A673 (cell line): ENCODE measurements around the gene PLEKHB2. TPM values are rescaled to one million over a fixed set of nuclear protein-coding genes. Genes with fewer than 3 reads are reported as not detected.

Experiments
- BruUV-seq: library from RNA; stranded (reverse); fragments of 400-500 nt; replicated peaks from 2 replicates; lab custom pipeline; 2021; lab: Mats Ljungman, UMichigan
- CTCF ChIA-PET: fragments of 300-600 bp; sonication (Branson Sonifier 250); formaldehyde crosslinking; loops from one replicate; lab custom pipeline; 2022; ENCODE audit warnings: antibody characterized with exemption; lab: Charles Lee
- POLR2A ChIA-PET: fragments of 300-600 bp; sonication (Branson Sonifier 250); formaldehyde crosslinking; loops from one replicate; lab custom pipeline; 2022; ENCODE audit warnings: antibody characterized with exemption; ENCODE audit not compliant: low non-redundant PET; lab: Charles Lee
- DNase-seq: peaks from one replicate; pipeline ENCODE4 v3.0.0-alpha.2; 2015; ENCODE audit warnings: low spot score
- H3K27ac ChIP-seq: fragments of 200-600 bp; sonication (generic); 2 replicates; pipeline ENCODE4 v1.5.1; 2016; ENCODE audit warnings: mixed run types, low read depth, mild to moderate bottlenecking, mixed read lengths, antibody characterized with exemption, low read length; ENCODE audit not compliant: poor library complexity, severe bottlenecking
- H3K27me3 ChIP-seq: fragments of 200-600 bp; sonication (generic); replicated peaks from 2 replicates; pipeline ENCODE4 v1.6.1; 2017; ENCODE audit warnings: mixed run types, low read depth, mild to moderate bottlenecking, mixed read lengths, antibody characterized with exemption, low read length; ENCODE audit not compliant: insufficient read depth, poor library complexity
- H3K36me3 ChIP-seq: fragments of 200-600 bp; sonication (generic); 2 replicates; pipeline ENCODE4 v1.6.1; 2016; ENCODE audit warnings: mixed run types, mild to moderate bottlenecking, mixed read lengths, antibody characterized with exemption, low read length; ENCODE audit not compliant: insufficient read depth, poor library complexity, severe bottlenecking
- H3K4me1 ChIP-seq: fragments of 200-600 bp; sonication (generic); 2 replicates; pipeline ENCODE4 v1.6.1; 2017; ENCODE audit warnings: mixed run types, mild to moderate bottlenecking, mixed read lengths, antibody characterized with exemption, low read length; ENCODE audit not compliant: insufficient read depth, poor library complexity, severe bottlenecking
- H3K4me3 ChIP-seq: fragments of 200-600 bp; sonication (generic); 2 replicates; pipeline ENCODE4 v1.5.1; 2016; ENCODE audit warnings: low read depth, mixed run types, mild to moderate bottlenecking, mixed read lengths, low read length; ENCODE audit not compliant: poor library complexity, severe bottlenecking
- H3K9me3 ChIP-seq: fragments of 200-600 bp; sonication (generic); 2 replicates; pipeline ENCODE4 v1.6.1; 2016; ENCODE audit warnings: mixed run types, low read depth, mild to moderate bottlenecking, mixed read lengths, antibody characterized with exemption, low read length; ENCODE audit not compliant: poor library complexity, severe bottlenecking
- EZH2 ChIP-seq: fragments of 200-600 bp; sonication (generic); IDR thresholded peaks from 2 replicates; pipeline ENCODE4 v1.6.1; 2017; ENCODE audit warnings: borderline replicate concordance, low read depth, mild to moderate bottlenecking, mixed read lengths, antibody characterized with exemption, low read length; ENCODE audit not compliant: poor library complexity, severe bottlenecking
- intact Hi-C: fragments of 100-400 bp; cut with micrococcal nuclease; formaldehyde crosslinking; loops from one replicate; pipeline ENCODE4 v1.10.0; 2022; ENCODE audit not compliant: unreplicated experiment
- total RNA-seq: library from RNA; stranded (reverse); gene quantifications from 2 replicates; pipeline ENCODE4 v1.2.3, GENCODE V29; 2021
- TF ChIP-seq, protein P1 (sequence below): fragments of 300-800, 200-600 bp; sonication (generic); conservative IDR thresholded peaks from 2 replicates; pipeline ENCODE4 v1.5.1; 2017; ENCODE audit warnings: low read depth, mild to moderate bottlenecking, antibody characterized with exemption, low read length, moderate library complexity, mixed read lengths

Gene PLEKHB2
- total RNA-seq, 1 experiment from 2014 or later = 63.8 TPM

DNA sequence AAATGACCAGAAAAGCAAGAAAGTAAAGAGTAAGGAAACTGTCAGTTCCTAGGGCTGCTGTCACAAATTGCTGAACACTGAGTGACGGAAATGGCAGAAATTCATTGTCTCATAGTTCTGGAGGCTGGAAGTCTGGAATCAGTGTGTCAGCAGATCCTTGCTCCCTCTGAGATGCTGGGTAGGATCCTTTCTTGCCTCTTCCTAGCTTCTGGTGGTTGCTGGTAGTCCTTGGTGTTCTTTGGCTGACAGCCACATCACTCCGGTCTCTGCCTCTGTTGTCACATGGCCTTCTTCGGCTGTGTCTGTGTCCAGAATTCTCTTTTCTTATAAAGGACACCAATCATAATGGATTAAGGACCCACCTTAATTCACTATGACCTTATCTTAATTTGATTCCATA is 21.9 kb downstream of the PLEKHB2 start:
- DNase-seq = no peak
- no TSS peak for BruUV-seq
- Histone ChIP-seq H3K4me1 (no peaks in the 10 kb centered on the region), H3K27ac (no peak overlapping the region), H3K27me3 (no peaks in the 10 kb centered on the region), H3K4me3 (no peak overlapping the region), H3K9me3 (no peaks in the 10 kb centered on the region), H3K36me3 (peaks cover 44% of the 10 kb centered on the region)
- intact Hi-C loops = no loop called here
- no peak for TF ChIP-seq EZH2
- TF ChIP-seq, protein P1, sequence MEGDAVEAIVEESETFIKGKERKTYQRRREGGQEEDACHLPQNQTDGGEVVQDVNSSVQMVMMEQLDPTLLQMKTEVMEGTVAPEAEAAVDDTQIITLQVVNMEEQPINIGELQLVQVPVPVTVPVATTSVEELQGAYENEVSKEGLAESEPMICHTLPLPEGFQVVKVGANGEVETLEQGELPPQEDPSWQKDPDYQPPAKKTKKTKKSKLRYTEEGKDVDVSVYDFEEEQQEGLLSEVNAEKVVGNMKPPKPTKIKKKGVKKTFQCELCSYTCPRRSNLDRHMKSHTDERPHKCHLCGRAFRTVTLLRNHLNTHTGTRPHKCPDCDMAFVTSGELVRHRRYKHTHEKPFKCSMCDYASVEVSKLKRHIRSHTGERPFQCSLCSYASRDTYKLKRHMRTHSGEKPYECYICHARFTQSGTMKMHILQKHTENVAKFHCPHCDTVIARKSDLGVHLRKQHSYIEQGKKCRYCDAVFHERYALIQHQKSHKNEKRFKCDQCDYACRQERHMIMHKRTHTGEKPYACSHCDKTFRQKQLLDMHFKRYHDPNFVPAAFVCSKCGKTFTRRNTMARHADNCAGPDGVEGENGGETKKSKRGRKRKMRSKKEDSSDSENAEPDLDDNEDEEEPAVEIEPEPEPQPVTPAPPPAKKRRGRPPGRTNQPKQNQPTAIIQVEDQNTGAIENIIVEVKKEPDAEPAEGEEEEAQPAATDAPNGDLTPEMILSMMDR = no peak
- ChIA-PET POLR2A (no interaction called here), CTCF (no interaction called here)

DNA sequence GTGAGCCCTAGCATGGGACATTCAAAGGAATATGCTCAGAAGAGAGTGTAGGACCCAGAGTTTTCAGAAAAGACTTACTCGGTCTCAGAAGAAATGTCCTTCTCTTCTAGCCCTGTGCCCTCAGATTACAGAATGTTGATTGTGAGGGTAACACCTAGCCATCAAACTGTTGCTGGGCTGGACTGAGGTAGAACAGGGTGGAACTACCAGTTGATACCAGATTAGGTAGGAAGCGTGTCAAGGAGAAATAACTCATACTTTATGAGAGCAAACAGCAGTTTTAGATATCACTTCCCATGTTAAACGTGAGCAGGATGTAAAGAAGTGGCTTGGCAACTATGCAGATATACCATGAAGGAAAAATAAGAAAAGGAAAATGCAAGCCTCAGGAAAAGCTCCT is 22.8 kb downstream of the PLEKHB2 start:
- Histone ChIP-seq H3K4me1 (no peaks in the 10 kb centered on the region), H3K27me3 (no peaks in the 10 kb centered on the region), H3K36me3 (peaks cover 42% of the 10 kb centered on the region), H3K9me3 (no peaks in the 10 kb centered on the region), H3K4me3 (no peak overlapping the region), H3K27ac (no peak overlapping the region)
- no peak for TF ChIP-seq EZH2
- CTCF ChIA-PET = no interaction called here
- POLR2A ChIA-PET = no interaction called here
- BruUV-seq = no TSS peak
- intact Hi-C loops = no loop called here
- DNase-seq = no peak

GRCh38 chr2:131130298-131130596 is 25.1 kb downstream of the PLEKHB2 start:
- no peaks in the 10 kb centered on the region for H3K9me3 ChIP-seq
- H3K4me3 ChIP-seq = no peak overlapping the region
- ChIA-PET POLR2A (no interaction called here), CTCF (no interaction called here)
- TF ChIP-seq EZH2 = no peak
- TF ChIP-seq, protein P1 = no peak
- BruUV-seq = no TSS peak
- intact Hi-C loops = no loop called here
- H3K27me3 ChIP-seq = no peaks in the 10 kb centered on the region
- H3K36me3 ChIP-seq = peaks cover 40% of the 10 kb centered on the region
- no peak overlapping the region for H3K27ac ChIP-seq
- H3K4me1 ChIP-seq = no peaks in the 10 kb centered on the region
- DNase-seq = no peak

GRCh38 chr2:131132729-131133128 is 27.6 kb downstream of the PLEKHB2 start:
- Histone ChIP-seq H3K4me1 (no peaks in the 10 kb centered on the region), H3K36me3 (peaks cover 30% of the 10 kb centered on the region), H3K9me3 (no peaks in the 10 kb centered on the region), H3K27me3 (no peaks in the 10 kb centered on the region), H3K4me3 (no peak overlapping the region), H3K27ac (no peak overlapping the region)
- ChIA-PET POLR2A (no interaction called here), CTCF (no interaction called here)
- DNase-seq = no peak
- intact Hi-C loops = no loop called here
- no TSS peak for BruUV-seq
- no peak for TF ChIP-seq EZH2
- TF ChIP-seq, protein P1 = no peak
